ENCODE data around the gene ERBB4. TPM values are rescaled to one million over a fixed set of nuclear protein-coding genes. Genes with fewer than 3 reads are reported as not detected.

Gene ERBB4
- total RNA-seq, 1 donor from 2014 or later: 1.2 TPM

DNA sequence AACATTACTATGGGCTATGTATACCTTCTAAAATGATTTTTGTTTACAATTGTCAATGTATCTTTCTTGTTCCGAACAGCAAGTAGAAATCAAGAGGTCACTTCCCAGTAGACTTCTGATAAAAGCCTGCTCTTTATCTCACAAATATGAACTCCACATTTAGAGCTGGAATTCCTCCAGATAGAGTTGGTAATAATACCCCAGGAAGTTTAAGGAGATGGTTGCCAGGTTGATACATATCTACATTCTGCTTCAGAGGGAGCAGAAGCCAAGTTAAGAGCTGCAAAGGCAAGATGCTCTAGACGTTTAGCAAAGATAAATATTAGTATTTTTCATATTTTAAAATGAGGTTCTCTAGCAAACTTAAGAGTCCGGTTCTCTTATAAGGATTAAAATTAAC lies 267.0 kb downstream of the ERBB4 start:
- no peak overlapping the region for H3K4me3 Mint-ChIP-seq (ENCODE audit: unreplicated experiment)
- H3K9me3 Mint-ChIP-seq (ENCODE audit: unreplicated experiment): no peaks in the 10 kb centered on the region
- H3K9ac ChIP-seq (ENCODE audit: low read length): no peak overlapping the region
- H4K20me1 ChIP-seq (ENCODE audit: insufficient read depth, low read length): no peaks in the 10 kb centered on the region
- H3K36me3 ChIP-seq (ENCODE audit: insufficient read depth, low read length): no peaks in the 10 kb centered on the region
- H2AFZ ChIP-seq (ENCODE audit: low read depth, low read length): no peak overlapping the region
- TF ChIP-seq, protein P1, sequence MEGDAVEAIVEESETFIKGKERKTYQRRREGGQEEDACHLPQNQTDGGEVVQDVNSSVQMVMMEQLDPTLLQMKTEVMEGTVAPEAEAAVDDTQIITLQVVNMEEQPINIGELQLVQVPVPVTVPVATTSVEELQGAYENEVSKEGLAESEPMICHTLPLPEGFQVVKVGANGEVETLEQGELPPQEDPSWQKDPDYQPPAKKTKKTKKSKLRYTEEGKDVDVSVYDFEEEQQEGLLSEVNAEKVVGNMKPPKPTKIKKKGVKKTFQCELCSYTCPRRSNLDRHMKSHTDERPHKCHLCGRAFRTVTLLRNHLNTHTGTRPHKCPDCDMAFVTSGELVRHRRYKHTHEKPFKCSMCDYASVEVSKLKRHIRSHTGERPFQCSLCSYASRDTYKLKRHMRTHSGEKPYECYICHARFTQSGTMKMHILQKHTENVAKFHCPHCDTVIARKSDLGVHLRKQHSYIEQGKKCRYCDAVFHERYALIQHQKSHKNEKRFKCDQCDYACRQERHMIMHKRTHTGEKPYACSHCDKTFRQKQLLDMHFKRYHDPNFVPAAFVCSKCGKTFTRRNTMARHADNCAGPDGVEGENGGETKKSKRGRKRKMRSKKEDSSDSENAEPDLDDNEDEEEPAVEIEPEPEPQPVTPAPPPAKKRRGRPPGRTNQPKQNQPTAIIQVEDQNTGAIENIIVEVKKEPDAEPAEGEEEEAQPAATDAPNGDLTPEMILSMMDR (IDR thresholded peaks at IDR 0.05; ENCODE audit: insufficient read depth, low read depth, low read length): no peak
- no peak for TF ChIP-seq EZH2 (IDR thresholded peaks at IDR 0.05; ENCODE audit: insufficient read depth, low read length)
- H3K27me3 ChIP-seq (ENCODE audit: insufficient read depth, low read length): no peaks in the 10 kb centered on the region
- no peaks in the 10 kb centered on the region for H3K4me1 ChIP-seq (ENCODE audit: insufficient read depth, low read length)
- no peaks in the 10 kb centered on the region for H3K36me3 Mint-ChIP-seq (ENCODE audit: low read depth, unreplicated experiment)
- H3K27me3 Mint-ChIP-seq (ENCODE audit: low read depth, unreplicated experiment): no peaks in the 10 kb centered on the region
- H3K27ac ChIP-seq (ENCODE audit: low read depth, low read length): no peak overlapping the region
- H3K4me1 Mint-ChIP-seq (ENCODE audit: low read depth, unreplicated experiment): no peaks in the 10 kb centered on the region
- H3K27ac Mint-ChIP-seq (ENCODE audit: unreplicated experiment): no peak overlapping the region
- H3K4me2 ChIP-seq (ENCODE audit: low read length): no peak overlapping the region
- H3K4me3 ChIP-seq (ENCODE audit: insufficient read depth, low read depth, low read length): no peak overlapping the region
- FAIRE-seq (no peak), DNase-seq (ENCODE audit: low read depth) (no peak)
- no peaks in the 10 kb centered on the region for H3K9me3 ChIP-seq (ENCODE audit: insufficient read depth, low read depth, low read length)
- H3K79me2 ChIP-seq (ENCODE audit: insufficient read depth, low read length): no peaks in the 10 kb centered on the region

DNA sequence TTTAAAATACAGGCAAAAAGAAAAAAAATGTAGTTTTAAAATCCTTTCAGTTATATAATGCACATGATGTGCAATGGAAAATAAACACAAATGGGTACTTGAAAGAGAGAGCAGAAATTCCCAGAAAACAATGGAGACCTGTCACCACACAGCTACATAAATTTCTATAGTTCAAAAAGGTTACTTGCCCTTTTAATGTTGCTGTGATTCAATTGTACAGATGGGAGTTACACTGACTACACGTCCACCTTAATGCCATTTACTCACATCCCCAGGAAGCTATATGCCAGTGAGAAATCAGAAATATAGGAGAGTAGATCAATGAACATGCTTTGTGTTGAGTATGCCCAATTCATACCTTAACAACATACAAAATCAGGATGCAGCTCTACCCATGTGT lies 269.6 kb downstream of the ERBB4 start:
- Mint-ChIP-seq H3K27me3 (ENCODE audit: low read depth, unreplicated experiment) (no peaks in the 10 kb centered on the region), H3K4me1 (ENCODE audit: low read depth, unreplicated experiment) (no peaks in the 10 kb centered on the region), H3K27ac (ENCODE audit: unreplicated experiment) (no peak overlapping the region), H3K4me3 (ENCODE audit: unreplicated experiment) (no peak overlapping the region), H3K9me3 (ENCODE audit: unreplicated experiment) (no peaks in the 10 kb centered on the region), H3K36me3 (ENCODE audit: low read depth, unreplicated experiment) (no peaks in the 10 kb centered on the region)
- H3K9ac ChIP-seq (ENCODE audit: low read length): no peak overlapping the region
- H3K27me3 ChIP-seq (ENCODE audit: insufficient read depth, low read length): no peaks in the 10 kb centered on the region
- no peaks in the 10 kb centered on the region for H3K36me3 ChIP-seq (ENCODE audit: insufficient read depth, low read length)
- DNase-seq (ENCODE audit: low read depth): no peak
- no peak overlapping the region for H3K4me3 ChIP-seq (ENCODE audit: insufficient read depth, low read depth, low read length)
- H2AFZ ChIP-seq (ENCODE audit: low read depth, low read length): no peak overlapping the region
- no peak for FAIRE-seq
- H3K79me2 ChIP-seq (ENCODE audit: insufficient read depth, low read length): no peaks in the 10 kb centered on the region
- no peaks in the 10 kb centered on the region for H3K4me1 ChIP-seq (ENCODE audit: insufficient read depth, low read length)
- H3K27ac ChIP-seq (ENCODE audit: low read depth, low read length): no peak overlapping the region
- no peak overlapping the region for H3K4me2 ChIP-seq (ENCODE audit: low read length)
- TF ChIP-seq, protein P1 (IDR thresholded peaks at IDR 0.05; ENCODE audit: insufficient read depth, low read depth, low read length): no peak
- TF ChIP-seq EZH2 (IDR thresholded peaks at IDR 0.05; ENCODE audit: insufficient read depth, low read length): no peak
- H3K9me3 ChIP-seq (ENCODE audit: insufficient read depth, low read depth, low read length): no peaks in the 10 kb centered on the region
- H4K20me1 ChIP-seq (ENCODE audit: insufficient read depth, low read length): no peaks in the 10 kb centered on the region

DNA sequence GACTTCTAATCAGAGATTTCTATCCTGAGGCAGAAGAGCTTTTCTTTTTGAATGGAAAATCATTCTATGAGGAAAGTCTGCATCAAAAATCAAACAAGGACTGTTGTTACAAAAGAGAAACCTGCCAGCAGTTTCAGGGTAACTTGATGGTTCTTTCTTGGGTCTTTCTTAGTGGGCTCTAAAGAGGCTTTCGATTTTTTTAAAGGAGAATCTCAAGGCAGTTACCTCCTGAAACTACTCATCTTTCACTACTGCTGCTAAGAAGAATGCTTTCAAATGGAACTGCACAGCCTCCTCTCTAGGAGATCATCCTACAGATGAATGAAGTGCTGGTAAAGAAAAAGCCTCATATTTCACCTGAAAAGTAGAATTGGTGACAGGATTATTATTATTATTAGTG lies 272.3 kb downstream of the ERBB4 start:
- H3K4me3 Mint-ChIP-seq (ENCODE audit: unreplicated experiment): no peak overlapping the region
- Histone ChIP-seq H3K27ac (ENCODE audit: low read depth, low read length) (no peak overlapping the region), H3K36me3 (ENCODE audit: insufficient read depth, low read length) (no peaks in the 10 kb centered on the region), H3K79me2 (ENCODE audit: insufficient read depth, low read length) (no peaks in the 10 kb centered on the region), H4K20me1 (ENCODE audit: insufficient read depth, low read length) (no peaks in the 10 kb centered on the region), H3K4me2 (ENCODE audit: low read length) (no peak overlapping the region), H3K9me3 (ENCODE audit: insufficient read depth, low read depth, low read length) (no peaks in the 10 kb centered on the region), H3K4me1 (ENCODE audit: insufficient read depth, low read length) (no peaks in the 10 kb centered on the region), H3K4me3 (ENCODE audit: insufficient read depth, low read depth, low read length) (no peak overlapping the region), H3K27me3 (ENCODE audit: insufficient read depth, low read length) (no peaks in the 10 kb centered on the region), H3K9ac (ENCODE audit: low read length) (no peak overlapping the region), H2AFZ (ENCODE audit: low read depth, low read length) (no peak overlapping the region)
- H3K27me3 Mint-ChIP-seq (ENCODE audit: low read depth, unreplicated experiment): no peaks in the 10 kb centered on the region
- DNase-seq (ENCODE audit: low read depth) (no peak), FAIRE-seq (no peak)
- no peaks in the 10 kb centered on the region for H3K9me3 Mint-ChIP-seq (ENCODE audit: unreplicated experiment)
- H3K27ac Mint-ChIP-seq (ENCODE audit: unreplicated experiment): no peak overlapping the region
- TF ChIP-seq, protein P1 (IDR thresholded peaks at IDR 0.05; ENCODE audit: insufficient read depth, low read depth, low read length): no peak
- no peak for TF ChIP-seq EZH2 (IDR thresholded peaks at IDR 0.05; ENCODE audit: insufficient read depth, low read length)
- no peaks in the 10 kb centered on the region for H3K4me1 Mint-ChIP-seq (ENCODE audit: low read depth, unreplicated experiment)
- no peaks in the 10 kb centered on the region for H3K36me3 Mint-ChIP-seq (ENCODE audit: low read depth, unreplicated experiment)

Data from astrocyte (in vitro differentiated cells and primary cell).